GM12874 (cell line): ENCODE data around the gene CLEC20A.

Source experiments
- TF ChIP-seq, protein P1 (sequence below): IDR thresholded peaks from 2 replicates; pipeline ENCODE4 v1.5.1; 2011; ENCODE audit warnings: low read depth, mild to moderate bottlenecking, control low read depth, low read length, moderate library complexity; ENCODE audit not compliant: insufficient read depth

The CLEC20A gene

DNA sequence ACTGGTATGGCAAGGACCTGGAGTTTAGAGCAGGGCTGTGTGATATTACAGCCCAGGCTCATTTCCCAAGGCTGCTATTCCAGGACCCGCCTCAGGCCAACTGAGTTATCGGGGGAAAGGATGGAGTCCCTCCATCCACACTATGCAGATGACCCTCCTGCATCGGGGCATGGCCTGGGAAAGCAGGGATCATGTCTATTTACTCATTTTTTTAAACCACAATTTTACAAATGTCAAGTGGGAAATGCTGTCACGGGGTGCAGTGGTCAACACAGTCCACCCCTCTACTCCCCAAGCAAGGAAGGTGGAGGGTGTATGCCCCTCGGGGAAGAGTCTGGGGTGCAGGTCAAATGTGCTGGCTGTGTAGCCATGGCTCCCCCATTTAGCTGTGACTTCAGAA lies 6.1 kb upstream of the CLEC20A start:
- TF ChIP-seq, protein P1, sequence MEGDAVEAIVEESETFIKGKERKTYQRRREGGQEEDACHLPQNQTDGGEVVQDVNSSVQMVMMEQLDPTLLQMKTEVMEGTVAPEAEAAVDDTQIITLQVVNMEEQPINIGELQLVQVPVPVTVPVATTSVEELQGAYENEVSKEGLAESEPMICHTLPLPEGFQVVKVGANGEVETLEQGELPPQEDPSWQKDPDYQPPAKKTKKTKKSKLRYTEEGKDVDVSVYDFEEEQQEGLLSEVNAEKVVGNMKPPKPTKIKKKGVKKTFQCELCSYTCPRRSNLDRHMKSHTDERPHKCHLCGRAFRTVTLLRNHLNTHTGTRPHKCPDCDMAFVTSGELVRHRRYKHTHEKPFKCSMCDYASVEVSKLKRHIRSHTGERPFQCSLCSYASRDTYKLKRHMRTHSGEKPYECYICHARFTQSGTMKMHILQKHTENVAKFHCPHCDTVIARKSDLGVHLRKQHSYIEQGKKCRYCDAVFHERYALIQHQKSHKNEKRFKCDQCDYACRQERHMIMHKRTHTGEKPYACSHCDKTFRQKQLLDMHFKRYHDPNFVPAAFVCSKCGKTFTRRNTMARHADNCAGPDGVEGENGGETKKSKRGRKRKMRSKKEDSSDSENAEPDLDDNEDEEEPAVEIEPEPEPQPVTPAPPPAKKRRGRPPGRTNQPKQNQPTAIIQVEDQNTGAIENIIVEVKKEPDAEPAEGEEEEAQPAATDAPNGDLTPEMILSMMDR, result no peak

DNA sequence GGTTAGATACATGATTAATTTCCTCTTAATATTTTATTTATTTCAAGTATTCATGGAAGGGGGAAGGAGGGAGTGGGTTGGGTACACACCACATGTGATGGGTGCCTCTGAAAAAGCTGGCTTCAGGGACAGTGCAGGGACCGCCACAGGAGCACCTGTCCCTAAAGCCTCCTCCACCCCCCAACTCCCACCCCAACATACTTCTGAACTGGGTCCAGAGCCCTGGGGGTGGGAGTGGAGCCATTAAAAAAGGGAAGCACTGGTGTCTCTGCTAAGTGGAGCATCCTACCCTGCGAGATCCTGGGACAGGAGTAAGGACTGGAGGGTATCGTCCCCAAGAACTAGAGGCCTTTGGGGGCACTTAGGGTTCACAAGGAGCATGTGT lies 5.6 kb upstream of the CLEC20A start:
- TF ChIP-seq, protein P1, result no peak

DNA sequence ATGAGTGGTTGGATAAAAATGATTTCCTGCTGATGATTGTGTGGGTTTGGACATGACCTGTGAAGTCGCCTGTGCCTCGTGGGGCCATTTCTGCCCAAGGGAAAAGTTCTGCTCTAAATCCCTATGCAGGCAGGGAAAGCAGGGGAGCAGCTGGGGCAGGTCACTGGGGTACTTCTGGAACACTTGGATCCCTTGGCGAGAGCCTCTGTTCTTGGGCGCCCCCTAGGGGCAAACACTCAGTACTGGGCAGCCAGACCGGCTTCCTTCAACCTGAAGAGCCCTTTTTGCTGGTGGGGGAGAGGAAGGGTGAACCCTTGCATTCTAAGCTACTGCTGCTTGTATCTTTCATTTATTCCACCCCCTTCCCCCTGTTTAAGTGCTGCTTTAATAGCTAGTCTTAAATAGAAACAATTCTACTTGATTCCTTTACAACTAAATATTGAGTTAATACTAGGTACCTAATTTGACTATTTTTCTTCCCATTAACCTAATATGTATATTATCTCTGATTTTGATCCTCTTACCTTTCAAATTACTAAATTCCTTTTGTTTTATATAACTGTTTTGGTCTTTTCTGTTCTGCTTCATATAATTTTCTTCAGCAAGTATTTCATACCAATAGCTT lies 5.1 kb upstream of the CLEC20A start:
- TF ChIP-seq, protein P1, result peak; percentile 92

DNA sequence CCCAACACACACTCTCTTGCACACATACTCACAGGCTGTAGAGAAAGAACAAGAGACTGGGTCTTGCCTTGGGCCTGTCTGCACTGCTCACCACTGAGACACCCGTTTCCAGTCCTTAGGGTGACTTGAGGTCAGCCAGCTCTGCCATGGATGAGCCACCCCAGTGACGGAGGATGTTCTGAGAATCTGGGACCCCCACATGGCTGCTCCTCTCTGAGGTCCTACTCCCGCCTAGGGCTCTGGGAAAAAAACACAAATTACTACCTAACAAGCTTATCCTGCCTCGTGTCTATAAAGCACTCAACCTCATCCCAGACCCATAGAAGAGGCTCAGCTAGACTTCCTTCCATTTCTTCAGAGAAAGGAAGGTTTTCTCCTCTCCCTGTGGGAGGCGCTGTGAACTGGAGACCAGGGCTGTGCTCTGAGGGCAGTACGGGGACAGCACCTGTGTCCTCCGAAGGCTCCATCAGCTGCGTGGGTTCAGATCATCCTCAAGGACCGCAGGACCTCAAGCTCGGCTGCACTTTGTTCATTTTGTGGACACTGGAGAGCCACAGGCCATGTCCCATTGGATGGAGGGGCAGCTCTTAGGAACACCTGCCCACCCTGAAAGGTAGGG lies 4.3 kb upstream of the CLEC20A start:
- TF ChIP-seq, protein P1, result 0 out of 2 replicates have a peak, but pooled peaks have one; percentile 1

DNA sequence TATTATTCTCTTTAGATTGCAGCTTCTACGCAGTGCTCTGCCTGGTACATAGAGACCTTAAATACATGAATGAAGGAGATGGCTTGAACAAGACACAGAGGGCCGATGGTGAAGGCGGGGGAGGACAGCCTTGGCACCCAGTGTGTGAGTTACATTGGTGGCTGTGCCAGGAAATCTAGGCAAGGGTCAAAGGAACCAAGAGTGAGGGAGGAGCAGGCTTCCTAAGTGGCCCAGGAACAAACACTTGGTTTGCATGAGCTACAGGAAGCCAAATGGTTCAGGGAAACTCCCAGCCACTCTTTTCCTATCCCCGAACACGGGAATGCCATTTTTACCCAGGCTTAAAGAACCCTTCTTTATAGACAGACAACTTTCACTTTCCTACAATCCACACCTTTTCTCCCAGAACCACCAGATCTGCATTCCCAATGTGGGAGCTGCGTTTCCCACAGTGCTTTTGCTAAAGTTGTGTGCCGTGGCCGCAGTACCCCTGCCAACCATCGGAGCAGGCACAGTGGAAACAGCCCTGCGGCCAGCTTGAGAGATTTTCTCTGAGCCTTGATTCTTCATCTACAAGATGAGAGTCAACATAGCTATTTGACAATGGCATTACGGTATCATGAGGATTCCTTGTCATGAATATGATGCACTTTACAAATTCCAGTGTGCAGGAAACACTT lies 3.5 kb upstream of the CLEC20A start:
- TF ChIP-seq, protein P1, result 0 out of 2 replicates have a peak, but pooled peaks have one; percentile 11

DNA sequence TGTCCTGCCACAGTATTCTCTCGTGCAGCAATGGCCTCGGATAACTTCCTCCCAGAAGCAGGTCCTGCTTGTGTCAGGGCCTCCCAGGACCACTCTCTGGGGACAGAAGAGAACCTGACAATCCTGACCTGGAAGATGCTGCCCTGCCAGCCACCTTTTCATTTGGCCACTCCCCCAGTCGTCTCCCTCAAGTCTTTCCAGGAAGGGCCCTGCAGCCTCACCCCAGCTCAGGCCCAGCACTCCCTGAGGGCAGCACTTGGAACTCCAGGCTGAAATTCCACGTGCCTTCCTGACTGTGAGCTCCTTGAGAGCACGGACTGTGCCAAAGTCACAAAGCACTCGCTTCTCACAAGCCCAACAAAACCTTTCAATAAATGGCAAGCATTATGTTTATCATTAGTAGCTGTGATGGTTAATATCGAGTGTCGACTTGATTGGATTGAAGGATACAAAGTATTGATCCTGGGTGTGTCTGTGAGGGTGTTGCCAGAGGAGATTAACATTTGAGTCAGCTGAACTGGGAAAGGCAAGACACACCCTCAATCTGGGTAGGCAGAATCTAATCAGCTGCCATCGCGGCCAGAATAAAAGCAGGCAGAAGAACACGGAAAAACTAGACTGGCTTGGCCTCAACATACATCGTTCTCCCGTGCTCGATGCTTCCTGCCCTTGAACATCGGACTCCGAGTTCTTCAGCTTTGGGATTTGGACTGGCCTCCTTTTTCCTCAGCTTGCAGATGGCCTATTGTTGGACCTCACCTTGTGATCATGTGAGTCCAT lies 2.3 kb upstream of the CLEC20A start:
- TF ChIP-seq, protein P1, result no peak

DNA sequence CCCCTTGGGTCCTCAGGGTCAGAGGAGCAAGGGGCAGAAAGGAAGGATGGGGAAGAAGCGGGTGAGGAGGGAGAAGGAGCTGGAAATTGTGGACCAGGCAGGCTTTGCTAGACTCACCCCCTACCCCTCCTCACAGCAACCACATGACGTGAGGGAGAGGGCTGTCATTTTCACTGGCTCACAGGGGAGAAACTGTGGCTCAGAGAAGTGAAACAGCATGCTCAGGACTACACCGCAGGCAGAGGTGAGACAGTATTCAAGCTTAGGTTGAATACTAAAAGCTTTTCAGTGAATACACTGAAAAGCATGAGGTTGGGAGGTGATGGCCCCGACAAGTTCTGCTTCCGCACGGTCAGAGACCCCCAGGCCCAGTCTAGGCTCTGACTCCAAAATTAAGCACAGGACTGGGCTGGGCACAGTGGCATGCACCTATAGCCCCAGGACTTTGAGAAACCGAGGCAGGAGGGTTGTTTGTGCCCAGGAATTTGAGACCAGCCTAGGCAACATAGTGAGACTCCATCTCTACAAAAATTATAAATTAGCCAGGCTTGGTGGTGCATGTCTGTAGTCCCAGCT lies 1.2 kb upstream of the CLEC20A start:
- TF ChIP-seq, protein P1, result no peak
